PC-3 (cell line): ENCODE data around the gene CFAP54. TPM values are rescaled to one million over a fixed set of nuclear protein-coding genes. Genes with fewer than 3 reads are reported as not detected.

Experiments
- ATAC-seq: fragments of 200-7000 bp; cut with Tn5 transposase; 2 replicates; pipeline ENCODE4 v1.9.1; 2020; ENCODE audit warnings: mild to moderate bottlenecking, moderate library complexity
- BruUV-seq: library from RNA; stranded (reverse); fragments of 400-500 nt; replicated peaks from 2 replicates; lab custom pipeline; 2021; lab: Mats Ljungman, UMichigan
- CTCF ChIA-PET: fragments of 300-600 bp; sonication (Branson Sonifier 250); formaldehyde crosslinking; loops from one replicate; lab custom pipeline; 2022; ENCODE audit warnings: antibody characterized with exemption; lab: Charles Lee
- POLR2A ChIA-PET: fragments of 300-600 bp; sonication (Branson Sonifier 250); formaldehyde crosslinking; loops from one replicate; lab custom pipeline; 2022; ENCODE audit warnings: antibody characterized with exemption; ENCODE audit not compliant: unreplicated experiment; lab: Charles Lee
- DNase-seq: peaks from one replicate; pipeline ENCODE4 v3.0.0-alpha.2; 2015
- H2AFZ ChIP-seq: fragments of 300-600 bp; sonication (generic); 2 replicates; pipeline ENCODE4 v1.6.0; 2016; ENCODE audit warnings: antibody characterized with exemption, low read length
- H3F3A ChIP-seq: fragments of 300-600 bp; sonication (generic); one replicate; pipeline ENCODE4 v1.6.0; 2017; ENCODE audit warnings: antibody characterized with exemption, low read length, control low read depth, mild to moderate bottlenecking; ENCODE audit not compliant: unreplicated experiment
- H3K27ac ChIP-seq: fragments of 300-600 bp; sonication (generic); 2 replicates; pipeline ENCODE4 v1.5.1; 2016; ENCODE audit warnings: mild to moderate bottlenecking, low read length
- H3K27me3 ChIP-seq: fragments of 300-600 bp; sonication (generic); 2 replicates; pipeline ENCODE4 v1.6.1; 2016; ENCODE audit warnings: low read length, mixed read lengths
- H3K36me3 ChIP-seq: fragments of 300-600 bp; sonication (generic); 2 replicates; pipeline ENCODE4 v1.6.1; 2016; ENCODE audit warnings: low read depth, mixed run types, low read length, mixed read lengths
- H3K4me1 ChIP-seq: fragments of 300-600 bp; sonication (generic); 2 replicates; pipeline ENCODE4 v1.5.1; 2016; ENCODE audit warnings: low read length; ENCODE audit not compliant: insufficient read depth
- H3K4me2 ChIP-seq: fragments of 300-600 bp; sonication (generic); 2 replicates; pipeline ENCODE4 v1.6.0; 2016; ENCODE audit warnings: low read length
- H3K4me3 ChIP-seq: fragments of 300-600 bp; sonication (generic); 2 replicates; pipeline ENCODE4 v1.5.1; 2016; ENCODE audit warnings: mild to moderate bottlenecking, low read length, mixed read lengths
- H3K79me2 ChIP-seq: fragments of 300-600 bp; sonication (generic); 2 replicates; pipeline ENCODE4 v1.6.1; 2017; ENCODE audit warnings: low read length, mixed read lengths
- H3K9ac ChIP-seq: fragments of 300-600 bp; sonication (generic); 2 replicates; pipeline ENCODE4 v1.6.0; 2016; ENCODE audit warnings: mild to moderate bottlenecking, low read length
- H3K9me2 ChIP-seq: fragments of 300-600 bp; sonication (generic); replicated peaks from 2 replicates; pipeline ENCODE4 v1.6.1; 2016; ENCODE audit warnings: mixed run types, low read length, mixed read lengths
- H3K9me3 ChIP-seq: fragments of 300-600 bp; sonication (generic); 2 replicates; pipeline ENCODE4 v1.6.1; 2016; ENCODE audit warnings: low read length, mixed read lengths
- H4K20me1 ChIP-seq: fragments of 300-600 bp; sonication (generic); 2 replicates; pipeline ENCODE4 v1.6.1; 2016; ENCODE audit warnings: low read length, mixed read lengths
- EZH2 ChIP-seq: fragments of 300-600 bp; sonication (generic); IDR thresholded peaks from one replicate; pipeline ENCODE4 v1.6.1; 2017; ENCODE audit warnings: antibody characterized with exemption, mild to moderate bottlenecking, low read length; ENCODE audit not compliant: unreplicated experiment
- EZH2phosphoT487 ChIP-seq: fragments of 300-600 bp; sonication (generic); IDR thresholded peaks from 2 replicates; pipeline ENCODE4 v1.6.1; 2018; ENCODE audit warnings: mild to moderate bottlenecking, antibody characterized with exemption, low read length, borderline replicate concordance
- intact Hi-C: fragments of 100-400 bp; cut with micrococcal nuclease; formaldehyde crosslinking; loops from 2 replicates; pipeline ENCODE4 v1.9.0; 2023
- total RNA-seq: library from RNA; depleted of rRNA; stranded (reverse); fragments of >200 nt; gene quantifications from 2 replicates; pipeline ENCODE4 v1.2.3, GENCODE V29; 2014
- TF ChIP-seq, protein P1 (sequence below): fragments of 300-600 bp; sonication (generic); conservative IDR thresholded peaks from 2 replicates; pipeline ENCODE4 v1.5.1; 2017; ENCODE audit warnings: antibody characterized with exemption, low read depth, mild to moderate bottlenecking, low read length

CFAP54 gene
- total RNA-seq, 1 experiment from 2014 or later = 0.77 TPM

- peak overlapping the region; percentile 70 for H3K9ac ChIP-seq
- ATAC-seq (peak; percentile 58), DNase-seq (peak; percentile 90)
- peak overlapping the region; percentile 92 for H3K27ac ChIP-seq
- ChIA-PET POLR2A (interaction anchor here (1.4 kb wide), 1 partner anchor 19 kb away, joined by 6 read pairs; no protein-coding TSS in a partner anchor), CTCF (interaction anchor here (0.5 to 0.6 kb wide), 3 partner anchors 34 to 228 kb away, joined by 3 to 6 read pairs (median 4); partner anchors contain the start of gene CDK17)
- H3K9me3 ChIP-seq = no peaks in the 10 kb centered on the region
- BruUV-seq = TSS peak; percentile 79
- no peaks in the 10 kb centered on the region for H3K9me2 ChIP-seq
- no peaks in the 10 kb centered on the region for H3K79me2 ChIP-seq
- H4K20me1 ChIP-seq = no peaks in the 10 kb centered on the region
- no peak for TF ChIP-seq EZH2phosphoT487
- TF ChIP-seq, protein P1, sequence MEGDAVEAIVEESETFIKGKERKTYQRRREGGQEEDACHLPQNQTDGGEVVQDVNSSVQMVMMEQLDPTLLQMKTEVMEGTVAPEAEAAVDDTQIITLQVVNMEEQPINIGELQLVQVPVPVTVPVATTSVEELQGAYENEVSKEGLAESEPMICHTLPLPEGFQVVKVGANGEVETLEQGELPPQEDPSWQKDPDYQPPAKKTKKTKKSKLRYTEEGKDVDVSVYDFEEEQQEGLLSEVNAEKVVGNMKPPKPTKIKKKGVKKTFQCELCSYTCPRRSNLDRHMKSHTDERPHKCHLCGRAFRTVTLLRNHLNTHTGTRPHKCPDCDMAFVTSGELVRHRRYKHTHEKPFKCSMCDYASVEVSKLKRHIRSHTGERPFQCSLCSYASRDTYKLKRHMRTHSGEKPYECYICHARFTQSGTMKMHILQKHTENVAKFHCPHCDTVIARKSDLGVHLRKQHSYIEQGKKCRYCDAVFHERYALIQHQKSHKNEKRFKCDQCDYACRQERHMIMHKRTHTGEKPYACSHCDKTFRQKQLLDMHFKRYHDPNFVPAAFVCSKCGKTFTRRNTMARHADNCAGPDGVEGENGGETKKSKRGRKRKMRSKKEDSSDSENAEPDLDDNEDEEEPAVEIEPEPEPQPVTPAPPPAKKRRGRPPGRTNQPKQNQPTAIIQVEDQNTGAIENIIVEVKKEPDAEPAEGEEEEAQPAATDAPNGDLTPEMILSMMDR = no peak
- no peak for TF ChIP-seq EZH2
- no peaks in the 10 kb centered on the region for H3K36me3 ChIP-seq
- H3F3A ChIP-seq = peaks cover 7% of the 10 kb centered on the region
- H3K4me3 ChIP-seq = peak overlapping the region; percentile 26; the same call in 1 of the 2 replicates
- H3K4me2 ChIP-seq = peak overlapping the region; percentile 69
- H2AFZ ChIP-seq = peak overlapping the region; percentile 47
- intact Hi-C loops = loop anchor here (5.0 kb wide), 1 partner anchor 56 kb away; no protein-coding TSS in a partner anchor
- H3K4me1 ChIP-seq = peaks cover 37% of the 10 kb centered on the region
- no peaks in the 10 kb centered on the region for H3K27me3 ChIP-seq
Measured at GRCh38 chr12:96445691-96446583, 43.4 kb upstream of the CFAP54 start.

GRCh38 chr12:96447256-96447655, 42.1 kb upstream of the CFAP54 start:
- intact Hi-C loops = loop anchor here (5.0 kb wide), 1 partner anchor 55 kb away; no protein-coding TSS in a partner anchor
- no TSS peak for BruUV-seq
- no peak overlapping the region for H2AFZ ChIP-seq
- no peaks in the 10 kb centered on the region for H3K79me2 ChIP-seq
- H3K36me3 ChIP-seq = no peaks in the 10 kb centered on the region
- no peaks in the 10 kb centered on the region for H3K9me2 ChIP-seq
- peak overlapping the region; percentile 92 for H3K27ac ChIP-seq
- POLR2A ChIA-PET = no interaction called here
- H3K4me2 ChIP-seq = 0 out of 2 replicates have a peak overlapping the region, but pooled peaks have one; percentile 30
- H3F3A ChIP-seq = peaks cover 7% of the 10 kb centered on the region
- H3K27me3 ChIP-seq = no peaks in the 10 kb centered on the region
- H4K20me1 ChIP-seq = no peaks in the 10 kb centered on the region
- CTCF ChIA-PET = no interaction called here
- DNase-seq (no peak), ATAC-seq (no peak)
- H3K4me1 ChIP-seq = peaks cover 43% of the 10 kb centered on the region
- no peaks in the 10 kb centered on the region for H3K9me3 ChIP-seq
- H3K4me3 ChIP-seq = no peak overlapping the region
- TF ChIP-seq EZH2phosphoT487 (no peak), EZH2 (no peak)
- TF ChIP-seq, protein P1 = no peak
- peak overlapping the region; percentile 61 for H3K9ac ChIP-seq
